Pons (tissue), 1 donor: ENCODE results near the gene APOBEC3A.
A peak's percentile ranks its signal among the peaks of the same experiment; 100 is the strongest.
"Not testable (repeated sequence)": the region's sequence is repeated elsewhere in the genome, so short reads cannot be mapped to it uniquely, and the experiment has no call there.

Experiments used
- DNase-seq: peaks from one replicate; pipeline ENCODE4 v3.0.0-alpha.2; 2016; ENCODE audit warnings: low spot score

Gene APOBEC3A

GRCh38 chr22:38943201-38943600 is 14.2 kb upstream of the APOBEC3A start:
- DNase-seq, result peak; percentile 23

- DNase-seq, result no peak
Observed at GRCh38 chr22:38943882-38944281, 13.5 kb upstream of the APOBEC3A start.

- no peak for DNase-seq
Observed at GRCh38 chr22:38944653-38945052, 12.8 kb upstream of the APOBEC3A start.

- DNase-seq, result not testable (repeated sequence)
Observed at GRCh38 chr22:38945706-38946338, 11.6 kb upstream of the APOBEC3A start.

- no peak for DNase-seq
Observed at GRCh38 chr22:38946771-38947170, 10.6 kb upstream of the APOBEC3A start.

GRCh38 chr22:38947321-38948140 is 9.9 kb upstream of the APOBEC3A start:
- DNase-seq, result peak; percentile 29

GRCh38 chr22:38948181-38948940 is 9.0 kb upstream of the APOBEC3A start:
- DNase-seq, result no peak

- no peak for DNase-seq
Observed at GRCh38 chr22:38949889-38950405, 7.5 kb upstream of the APOBEC3A start.

- no peak for DNase-seq
Observed at GRCh38 chr22:38950527-38951295, 6.7 kb upstream of the APOBEC3A start.

- no peak for DNase-seq
Observed at GRCh38 chr22:38951734-38952133, 5.7 kb upstream of the APOBEC3A start.

GRCh38 chr22:38952281-38952993 is 5.0 kb upstream of the APOBEC3A start:
- DNase-seq, result no peak

GRCh38 chr22:38953091-38953490 is 4.3 kb upstream of the APOBEC3A start:
- DNase-seq, result no peak

GRCh38 chr22:38953577-38954413 is 3.6 kb upstream of the APOBEC3A start:
- DNase-seq, result no peak

- no peak for DNase-seq
Observed at GRCh38 chr22:38954414-38955043, 2.9 kb upstream of the APOBEC3A start.

- DNase-seq, result no peak
Observed at GRCh38 chr22:38955250-38955905, 2.0 kb upstream of the APOBEC3A start.

GRCh38 chr22:38955926-38956325 is 1.5 kb upstream of the APOBEC3A start:
- DNase-seq, result no peak

GRCh38 chr22:38956551-38956950 is 858 bp upstream of the APOBEC3A start:
- DNase-seq, result no peak

- no peak for DNase-seq
Observed at GRCh38 chr22:38957808-38958650, 620 bp downstream of the APOBEC3A start.
